ENCODE data around the gene RFPL4AL1.

RFPL4AL1 gene

DNA sequence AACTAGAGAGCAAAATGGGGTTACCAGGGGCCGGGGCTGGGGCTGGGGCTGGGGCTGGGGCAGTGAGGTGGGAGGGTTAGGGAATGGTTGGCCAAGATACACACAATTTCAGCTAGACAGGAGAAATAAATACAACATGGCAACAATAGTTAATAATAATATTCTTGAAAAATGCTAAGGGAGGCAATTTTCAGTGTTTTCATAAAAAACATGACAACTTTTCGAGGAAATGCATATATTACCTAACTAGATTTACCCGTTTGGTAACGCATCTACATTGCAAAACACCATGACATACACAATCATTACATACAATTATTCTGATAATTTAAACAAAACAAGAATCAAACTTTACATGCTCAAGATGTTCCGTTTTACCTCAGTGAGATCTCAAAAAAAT, 12.2 kb downstream of the RFPL4AL1 start:
- H3K4me3 Mint-ChIP-seq: no peak overlapping the region
- H3K36me3 Mint-ChIP-seq (ENCODE audit: low read depth): no peaks in the 10 kb centered on the region
- no peaks in the 10 kb centered on the region for H3K4me1 Mint-ChIP-seq
- H3K27ac Mint-ChIP-seq: no peak overlapping the region
- peaks cover 91% of the 10 kb centered on the region for H3K9me3 Mint-ChIP-seq
- DNase-seq: no peak
- peaks cover 2% of the 10 kb centered on the region for H3K27me3 Mint-ChIP-seq (ENCODE audit: low read depth, poor library complexity)
- TF ChIP-seq, protein P1, sequence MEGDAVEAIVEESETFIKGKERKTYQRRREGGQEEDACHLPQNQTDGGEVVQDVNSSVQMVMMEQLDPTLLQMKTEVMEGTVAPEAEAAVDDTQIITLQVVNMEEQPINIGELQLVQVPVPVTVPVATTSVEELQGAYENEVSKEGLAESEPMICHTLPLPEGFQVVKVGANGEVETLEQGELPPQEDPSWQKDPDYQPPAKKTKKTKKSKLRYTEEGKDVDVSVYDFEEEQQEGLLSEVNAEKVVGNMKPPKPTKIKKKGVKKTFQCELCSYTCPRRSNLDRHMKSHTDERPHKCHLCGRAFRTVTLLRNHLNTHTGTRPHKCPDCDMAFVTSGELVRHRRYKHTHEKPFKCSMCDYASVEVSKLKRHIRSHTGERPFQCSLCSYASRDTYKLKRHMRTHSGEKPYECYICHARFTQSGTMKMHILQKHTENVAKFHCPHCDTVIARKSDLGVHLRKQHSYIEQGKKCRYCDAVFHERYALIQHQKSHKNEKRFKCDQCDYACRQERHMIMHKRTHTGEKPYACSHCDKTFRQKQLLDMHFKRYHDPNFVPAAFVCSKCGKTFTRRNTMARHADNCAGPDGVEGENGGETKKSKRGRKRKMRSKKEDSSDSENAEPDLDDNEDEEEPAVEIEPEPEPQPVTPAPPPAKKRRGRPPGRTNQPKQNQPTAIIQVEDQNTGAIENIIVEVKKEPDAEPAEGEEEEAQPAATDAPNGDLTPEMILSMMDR (IDR thresholded peaks at IDR 0.05): no peak

DNA sequence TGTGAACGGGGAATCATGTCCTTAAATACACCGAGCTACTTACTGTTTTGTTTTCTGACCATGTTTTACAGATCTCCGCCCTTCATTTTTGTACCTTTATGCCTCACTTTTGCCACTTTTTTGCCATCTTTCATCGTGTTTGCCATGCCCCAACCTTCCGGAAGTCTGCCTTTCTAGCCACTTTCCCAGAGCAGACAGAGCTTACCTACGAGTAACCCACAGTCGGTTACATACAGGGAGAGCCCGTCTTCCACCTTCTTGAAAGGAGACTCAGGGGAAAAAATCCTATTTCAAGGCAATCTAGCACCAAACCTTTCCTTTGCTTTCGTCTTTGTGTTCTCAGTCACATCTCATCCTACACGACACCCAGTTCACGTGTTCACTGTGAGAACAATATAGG, 26.1 kb downstream of the RFPL4AL1 start:
- Mint-ChIP-seq H3K9me3 (peaks cover 87% of the 10 kb centered on the region), H3K4me3 (no peak overlapping the region), H3K4me1 (no peaks in the 10 kb centered on the region), H3K27me3 (ENCODE audit: low read depth, poor library complexity) (peaks cover 10% of the 10 kb centered on the region), H3K27ac (no peak overlapping the region), H3K36me3 (ENCODE audit: low read depth) (no peaks in the 10 kb centered on the region)
- TF ChIP-seq, protein P1 (IDR thresholded peaks at IDR 0.05): no peak
- no peak for DNase-seq

DNA sequence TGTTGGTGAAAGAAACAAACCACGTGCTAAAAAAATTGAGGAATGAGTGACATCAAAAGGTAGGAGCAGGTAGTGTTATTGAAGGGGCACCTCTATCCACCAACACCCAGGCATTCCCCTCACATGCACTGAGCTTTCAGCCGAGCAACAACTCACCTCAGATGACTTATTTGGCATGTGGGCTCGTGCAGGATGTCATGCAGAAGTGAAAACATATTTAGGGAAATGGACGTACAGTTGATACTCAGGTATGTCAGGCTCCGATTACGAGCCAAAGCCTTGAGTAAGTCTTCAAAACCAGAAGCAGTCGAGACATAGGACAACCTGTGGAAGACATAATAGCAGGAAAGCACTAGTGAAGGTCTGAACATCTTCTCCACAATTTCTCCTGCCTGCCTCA, 32.5 kb downstream of the RFPL4AL1 start:
- Mint-ChIP-seq H3K4me3 (no peak overlapping the region), H3K27ac (no peak overlapping the region), H3K9me3 (peaks cover 91% of the 10 kb centered on the region), H3K36me3 (ENCODE audit: low read depth) (no peaks in the 10 kb centered on the region), H3K27me3 (ENCODE audit: low read depth, poor library complexity) (peaks cover 8% of the 10 kb centered on the region), H3K4me1 (no peaks in the 10 kb centered on the region)
- TF ChIP-seq, protein P1 (IDR thresholded peaks at IDR 0.05): no peak
- no peak for DNase-seq

DNA sequence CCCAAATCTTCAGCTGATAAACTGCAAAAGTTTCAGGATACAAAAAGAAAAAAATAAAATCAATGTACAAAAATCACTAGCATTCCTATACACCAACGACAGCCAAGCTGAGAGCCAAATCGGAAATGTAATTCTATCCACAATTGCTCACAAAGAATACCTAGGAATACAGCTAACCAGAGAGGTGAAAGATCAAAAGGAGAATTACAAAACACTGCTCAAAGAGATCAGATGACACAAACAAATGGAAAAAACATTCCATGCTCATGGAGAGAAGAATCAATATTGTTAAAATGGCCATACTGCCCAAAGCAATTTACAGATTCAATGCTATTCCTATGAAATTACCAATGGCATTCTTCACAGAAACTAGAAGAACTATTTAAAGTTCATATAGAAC, 33.4 kb downstream of the RFPL4AL1 start:
- H3K4me3 Mint-ChIP-seq: no peak overlapping the region
- no peak overlapping the region for H3K27ac Mint-ChIP-seq
- peaks cover 91% of the 10 kb centered on the region for H3K9me3 Mint-ChIP-seq
- no peaks in the 10 kb centered on the region for H3K36me3 Mint-ChIP-seq (ENCODE audit: low read depth)
- no peaks in the 10 kb centered on the region for H3K4me1 Mint-ChIP-seq
- H3K27me3 Mint-ChIP-seq (ENCODE audit: low read depth, poor library complexity): peaks cover 6% of the 10 kb centered on the region
- DNase-seq: no peak
- TF ChIP-seq, protein P1 (IDR thresholded peaks at IDR 0.05): no peak

DNA sequence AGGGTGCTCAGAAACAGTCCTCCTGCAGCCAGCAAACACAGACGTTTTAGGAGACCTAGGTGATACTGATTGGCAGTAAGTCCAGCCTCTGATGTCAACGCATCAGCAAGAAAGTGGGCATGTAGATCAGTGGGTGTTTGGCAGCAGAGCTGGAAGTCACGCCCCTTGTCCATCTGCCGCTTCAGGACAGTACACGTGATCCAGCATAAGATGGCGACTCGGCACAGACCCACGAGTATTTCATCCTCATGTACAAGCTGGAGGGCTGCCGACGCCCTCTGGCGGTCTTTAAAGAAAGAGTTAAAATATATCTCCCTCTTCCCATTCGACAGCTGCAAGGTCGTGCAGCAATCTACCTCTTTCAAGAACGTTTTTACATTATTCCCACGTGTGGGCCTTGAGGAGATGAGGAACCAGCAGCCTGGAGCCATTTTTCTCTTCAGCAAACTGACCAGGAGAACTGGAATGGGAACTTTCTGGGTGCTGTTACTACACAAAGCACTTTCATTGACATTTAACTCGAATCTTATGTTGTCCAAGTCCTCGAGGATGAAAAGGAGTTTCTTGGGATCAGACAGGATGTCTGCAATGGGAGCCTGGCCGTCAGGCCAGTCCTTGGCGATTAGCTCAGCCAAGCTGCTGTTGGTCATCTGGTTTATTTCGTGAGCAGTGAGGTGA, 40.6 kb downstream of the RFPL4AL1 start:
- no peaks in the 10 kb centered on the region for H3K27me3 Mint-ChIP-seq (ENCODE audit: low read depth, poor library complexity)
- peaks cover 89% of the 10 kb centered on the region for H3K9me3 Mint-ChIP-seq
- H3K4me3 Mint-ChIP-seq: no peak overlapping the region
- DNase-seq: peak; percentile 8
- H3K27ac Mint-ChIP-seq: no peak overlapping the region
- TF ChIP-seq, protein P1 (IDR thresholded peaks at IDR 0.05): peak; percentile 9
- no peaks in the 10 kb centered on the region for H3K36me3 Mint-ChIP-seq (ENCODE audit: low read depth)
- H3K4me1 Mint-ChIP-seq: no peaks in the 10 kb centered on the region

DNA sequence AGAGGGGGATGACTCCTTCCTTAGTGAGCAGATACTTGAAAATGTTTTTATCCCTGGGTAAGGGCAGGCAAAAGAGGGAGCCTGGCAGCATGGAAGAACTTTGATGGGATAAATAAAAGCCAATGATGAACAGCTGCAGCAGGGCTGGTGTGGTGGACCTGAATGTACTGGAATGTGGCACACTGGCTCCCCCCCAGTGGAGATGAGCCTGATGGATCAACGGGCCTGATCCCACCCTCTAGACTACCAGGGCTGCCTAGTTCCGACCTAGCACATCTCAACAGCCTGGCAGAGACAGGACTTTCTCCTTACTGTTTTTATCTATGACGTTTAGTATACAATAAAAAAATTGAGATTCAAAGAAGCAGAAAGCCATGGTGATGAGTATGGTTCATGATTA, 42.4 kb downstream of the RFPL4AL1 start:
- no peaks in the 10 kb centered on the region for H3K27me3 Mint-ChIP-seq (ENCODE audit: low read depth, poor library complexity)
- no peak for DNase-seq
- H3K4me1 Mint-ChIP-seq: no peaks in the 10 kb centered on the region
- TF ChIP-seq, protein P1 (IDR thresholded peaks at IDR 0.05): no peak
- no peaks in the 10 kb centered on the region for H3K36me3 Mint-ChIP-seq (ENCODE audit: low read depth)
- no peak overlapping the region for H3K4me3 Mint-ChIP-seq
- no peak overlapping the region for H3K27ac Mint-ChIP-seq
- peaks cover 94% of the 10 kb centered on the region for H3K9me3 Mint-ChIP-seq

Data from nephron progenitor cell (in vitro differentiated cells).